Retinal pigment epithelial cell (primary cell): ENCODE results near the gene LYZL6.

Source experiments
- DNase-seq: peaks from one replicate; pipeline ENCODE4 v3.0.0-alpha.2; 2010; ENCODE audit warnings: low read depth
- H3K4me3 ChIP-seq: 2 replicates; pipeline ENCODE4 v1.5.1; 2011; ENCODE audit warnings: mild to moderate bottlenecking, low read length, control low read depth, moderate library complexity
- CTCF ChIP-seq: conservative IDR thresholded peaks from 2 replicates; pipeline ENCODE4 v1.5.1; 2011; ENCODE audit warnings: low read depth, low read length, control low read depth, inconsistent platforms

Gene LYZL6

GRCh38 chr17:35969558-35970380, 26.3 kb upstream of the LYZL6 start:
- TF ChIP-seq CTCF = peak; percentile 78
- DNase-seq = peak; percentile 9
- H3K4me3 ChIP-seq = no peak overlapping the region

GRCh38 chr17:35968520-35969054, 25.1 kb upstream of the LYZL6 start:
- no peak for TF ChIP-seq CTCF
- H3K4me3 ChIP-seq = no peak overlapping the region
- no peak for DNase-seq

GRCh38 chr17:35965272-35965671, 21.8 kb upstream of the LYZL6 start:
- TF ChIP-seq CTCF = no peak
- no peak for DNase-seq
- H3K4me3 ChIP-seq = no peak overlapping the region

- no peak for TF ChIP-seq CTCF
- DNase-seq = no peak
- H3K4me3 ChIP-seq = no peak overlapping the region
Measured at GRCh38 chr17:35963663-35964062, 20.1 kb upstream of the LYZL6 start.

- no peak overlapping the region for H3K4me3 ChIP-seq
- TF ChIP-seq CTCF = no peak
- DNase-seq = no peak
Measured at GRCh38 chr17:35953720-35954119, 10.2 kb upstream of the LYZL6 start.

GRCh38 chr17:35949401-35949800, 5.9 kb upstream of the LYZL6 start:
- DNase-seq = no peak
- TF ChIP-seq CTCF = no peak

GRCh38 chr17:35948092-35948491, 4.6 kb upstream of the LYZL6 start:
- no peak for DNase-seq
- H3K4me3 ChIP-seq = no peak overlapping the region
- no peak for TF ChIP-seq CTCF

More at GRCh38 chr17:35949401-35949800, 5.9 kb upstream of the LYZL6 start:
- no peak overlapping the region for H3K4me3 ChIP-seq
